Limb (tissue), 2 donors: Measurements from ENCODE around the gene CDK9.

ENCODE experiments used
- DNase-seq, 2 donors: peaks; one replicate each; pipeline ENCODE4 v3.0.0-alpha.2; 2016; ENCODE audit errors: extremely low spot score in 2 of 2

Gene CDK9

GRCh38 chr9:127761491-127761956 lies 24.3 kb upstream of the CDK9 start:
- DNase-seq = no peak

- DNase-seq = no peak
Measured at GRCh38 chr9:127762111-127762676, 23.6 kb upstream of the CDK9 start.

- peak in 1 of 2 donors; percentile 42 for DNase-seq
Measured at GRCh38 chr9:127763918-127764384, 21.9 kb upstream of the CDK9 start.

- no peak for DNase-seq
Measured at GRCh38 chr9:127765418-127765817, 20.4 kb upstream of the CDK9 start.

GRCh38 chr9:127767410-127767809 lies 18.4 kb upstream of the CDK9 start:
- DNase-seq = peak in 1 of 2 donors; percentile 20

- peak; percentile 73 to 79 for DNase-seq
Measured at GRCh38 chr9:127767909-127768331, 17.9 kb upstream of the CDK9 start.

- no peak for DNase-seq
Measured at GRCh38 chr9:127768698-127769097, 17.1 kb upstream of the CDK9 start.

GRCh38 chr9:127769101-127769500 lies 16.7 kb upstream of the CDK9 start:
- no peak for DNase-seq

GRCh38 chr9:127769929-127770582 lies 15.8 kb upstream of the CDK9 start:
- peak in 1 of 2 donors; percentile 34 for DNase-seq

- DNase-seq = no peak
Measured at GRCh38 chr9:127770583-127770904, 15.3 kb upstream of the CDK9 start.

- DNase-seq = peak; percentile 97 to 99
Measured at GRCh38 chr9:127770905-127771569, 14.8 kb upstream of the CDK9 start.

- no peak for DNase-seq
Measured at GRCh38 chr9:127771570-127772189, 14.2 kb upstream of the CDK9 start.

- no peak for DNase-seq
Measured at GRCh38 chr9:127772603-127773002, 13.2 kb upstream of the CDK9 start.

GRCh38 chr9:127773272-127773671 lies 12.6 kb upstream of the CDK9 start:
- no peak for DNase-seq

- DNase-seq = no peak
Measured at GRCh38 chr9:127773981-127774380, 11.9 kb upstream of the CDK9 start.

- no peak for DNase-seq
Measured at GRCh38 chr9:127776195-127776923, 9.5 kb upstream of the CDK9 start.

GRCh38 chr9:127776924-127777289 lies 8.9 kb upstream of the CDK9 start:
- no peak for DNase-seq

- no peak for DNase-seq
Measured at GRCh38 chr9:127777368-127777980, 8.4 kb upstream of the CDK9 start.

GRCh38 chr9:127778280-127779135 lies 7.3 kb upstream of the CDK9 start, which contains the start of gene SH2D3C:
SH2D3C (minus strand) TSS chr9:127778666; CDS start chr9:127778627, 39 bp downstream.
- no peak for DNase-seq
